GM19463 (cell line): ENCODE data around the gene RNF220.

Experiments used
- ATAC-seq: cut with Tn5 transposase; IDR thresholded peaks from one replicate; pipeline ENCODE4 v1.9.1; 2021; ENCODE audit warnings: mild to moderate bottlenecking, moderate library complexity; ENCODE audit not compliant: unreplicated experiment

Gene RNF220

DNA sequence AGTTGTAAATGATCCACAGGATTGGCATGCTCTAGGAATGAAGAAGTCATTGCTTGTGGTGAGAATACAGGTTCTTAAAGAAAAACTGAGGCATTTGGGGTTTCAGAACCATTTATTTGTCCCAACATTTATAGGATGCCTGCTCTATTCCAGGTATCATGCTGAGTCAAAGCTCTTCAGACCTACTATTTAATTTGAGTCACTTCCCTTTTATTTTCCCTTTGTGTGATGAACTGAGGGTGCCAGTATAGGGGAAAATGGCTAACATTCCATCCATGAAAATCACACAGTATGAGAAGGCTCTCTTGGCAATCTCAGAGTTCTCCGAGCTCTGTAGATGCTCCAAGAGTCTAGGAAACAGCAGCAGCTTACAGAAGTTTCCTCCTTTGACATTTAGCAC, 110.4 kb downstream of the RNF220 start:
- no peak for ATAC-seq

DNA sequence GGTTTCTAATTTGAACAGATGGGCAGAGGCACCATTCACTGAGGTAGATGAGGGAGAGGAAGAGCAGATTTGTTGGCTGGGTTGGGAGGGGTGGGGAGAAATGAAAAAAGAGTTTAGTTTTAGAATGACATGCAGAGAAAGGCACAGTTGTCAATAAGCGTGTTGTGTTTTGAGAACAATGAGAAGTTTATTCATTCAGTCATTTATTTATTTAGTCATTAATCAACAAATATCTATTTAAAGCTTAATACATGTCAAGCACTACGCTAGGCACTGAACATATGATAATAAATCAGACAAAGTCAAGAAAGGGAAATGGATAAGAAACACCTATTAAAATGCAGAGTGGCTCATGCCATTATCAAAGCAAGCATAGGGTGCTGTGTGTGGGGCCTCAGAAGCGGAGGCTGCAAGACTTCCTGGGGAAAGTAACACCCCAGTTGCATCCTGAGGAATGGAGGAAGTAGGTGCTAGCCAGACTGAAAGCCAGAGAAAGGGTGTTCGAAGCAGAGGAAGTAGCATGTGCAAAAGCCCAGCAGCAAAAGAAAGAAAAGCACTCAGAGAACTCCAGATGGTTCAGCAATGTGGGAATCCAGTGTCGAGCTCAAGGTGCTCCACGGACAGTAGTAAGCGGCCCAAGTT, 114.1 kb downstream of the RNF220 start:
- no peak for ATAC-seq

DNA sequence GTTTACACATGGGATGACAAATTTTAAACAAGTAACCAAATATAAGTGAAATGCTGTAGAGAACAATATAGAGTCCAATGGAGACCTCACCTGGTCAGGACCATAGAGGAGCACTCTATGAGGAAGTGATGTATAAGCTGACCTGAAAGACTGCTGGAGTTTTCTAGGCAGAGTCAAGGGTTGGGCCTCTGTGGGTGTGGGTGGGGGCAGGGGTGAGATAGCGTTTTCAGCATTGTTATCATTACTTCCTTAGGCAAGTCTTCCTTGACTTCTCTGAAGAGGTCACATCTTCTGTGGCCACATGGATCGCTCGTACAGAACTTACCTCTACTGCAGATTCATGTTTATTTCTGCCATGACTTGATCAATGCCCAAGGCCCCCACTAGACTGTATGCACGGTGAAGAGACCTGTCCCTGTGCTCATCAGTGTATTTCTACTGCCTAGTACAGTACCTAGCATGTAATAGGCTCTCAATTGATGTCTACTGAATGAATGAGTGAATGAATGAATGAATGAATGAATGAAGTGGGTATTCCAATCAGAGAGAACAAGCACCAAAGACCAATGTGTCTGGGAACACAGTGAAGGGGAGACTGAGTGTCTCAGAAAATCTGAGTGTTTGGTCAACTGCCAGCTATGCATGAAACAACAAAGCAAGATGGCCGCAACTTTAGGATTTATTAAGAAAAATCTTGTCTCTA, 116.5 kb downstream of the RNF220 start:
- no peak for ATAC-seq

DNA sequence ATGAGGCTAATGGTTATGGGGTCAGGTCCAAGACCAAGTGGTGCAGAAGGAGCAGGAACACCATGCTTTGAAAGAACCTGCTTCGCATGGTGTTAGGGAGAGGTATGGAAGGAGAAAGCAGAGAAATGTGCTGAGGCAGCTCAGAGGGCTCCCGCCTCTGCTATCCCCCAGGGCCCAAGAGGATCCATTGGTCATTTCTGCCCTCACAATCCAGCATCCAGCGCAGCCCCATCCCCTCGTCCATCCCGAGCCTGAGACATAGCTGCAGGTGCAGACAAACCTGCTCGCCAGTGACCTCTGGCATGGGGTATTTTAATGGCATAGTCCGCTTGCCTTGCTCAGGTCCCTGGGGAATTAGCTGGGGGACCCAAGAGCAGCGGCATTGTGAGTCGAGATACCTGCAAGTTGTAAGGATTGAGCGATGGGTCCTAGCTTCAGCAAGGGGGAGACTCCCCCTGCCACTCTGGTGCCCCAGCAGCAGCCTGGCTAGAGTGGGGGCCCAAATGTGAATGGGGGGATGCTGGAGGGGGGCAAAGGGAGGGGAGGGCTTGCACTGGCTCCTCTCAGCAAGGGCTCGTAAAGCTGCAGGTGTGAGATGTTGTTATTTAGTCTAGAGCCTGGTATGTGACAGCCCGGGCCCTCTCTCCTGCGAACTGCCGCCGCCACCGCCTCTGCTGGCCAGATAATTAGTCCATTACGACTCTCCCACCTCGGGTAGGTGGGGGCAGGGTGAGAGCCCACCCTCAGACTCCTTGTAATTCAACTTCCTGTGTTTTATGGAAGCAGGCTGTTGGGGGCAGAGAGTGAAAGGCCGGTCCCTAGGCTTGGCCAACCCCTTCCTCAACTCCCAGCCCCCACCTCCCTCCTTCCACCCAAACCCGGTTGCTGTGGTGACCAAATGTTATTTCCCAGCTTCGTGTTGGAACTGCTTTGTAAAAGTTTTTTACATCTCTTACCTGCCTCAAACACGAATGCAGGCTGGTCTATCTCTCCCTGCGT, 118.8 kb downstream of the RNF220 start:
- ATAC-seq: no peak

DNA sequence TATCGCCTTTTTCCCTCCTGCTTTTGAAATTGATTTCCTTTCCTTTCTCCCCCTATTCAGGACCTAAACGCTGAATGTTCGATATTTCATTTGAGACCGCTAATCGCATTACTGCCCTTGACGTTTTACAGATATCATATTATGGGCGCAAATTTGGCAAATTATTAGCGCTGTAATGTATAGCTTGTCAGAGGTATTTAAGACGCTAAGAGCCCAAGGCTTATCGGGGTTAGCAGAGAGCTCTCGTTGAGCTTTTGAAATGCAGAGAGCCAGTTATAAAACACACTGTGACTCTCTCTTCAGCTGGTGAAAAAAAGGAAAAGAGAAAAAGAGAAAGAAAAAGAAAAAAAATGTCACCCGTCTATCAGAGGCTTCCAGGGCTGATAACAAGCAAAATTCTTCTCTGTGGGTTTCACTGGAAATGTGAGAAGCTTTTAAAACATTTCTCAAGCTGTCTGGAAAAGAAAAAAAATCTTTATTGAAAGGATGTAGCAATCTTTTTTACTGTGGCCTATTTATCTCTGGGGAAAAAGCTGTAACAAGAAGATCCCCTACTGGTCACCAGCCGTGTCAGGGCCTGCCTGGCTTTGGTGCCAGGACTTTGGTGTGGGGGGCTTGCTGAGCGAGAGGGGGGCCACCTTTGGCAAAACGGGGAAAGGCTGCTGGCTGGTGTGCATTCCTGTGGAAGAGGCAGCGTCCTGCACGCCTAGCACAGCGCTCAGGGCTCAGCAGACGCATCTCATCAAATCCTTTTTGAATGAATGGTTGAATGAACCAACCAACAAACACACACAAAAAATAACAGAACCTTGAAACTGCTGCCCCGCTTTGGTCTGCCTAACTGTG, 119.8 kb downstream of the RNF220 start:
- no peak for ATAC-seq

DNA sequence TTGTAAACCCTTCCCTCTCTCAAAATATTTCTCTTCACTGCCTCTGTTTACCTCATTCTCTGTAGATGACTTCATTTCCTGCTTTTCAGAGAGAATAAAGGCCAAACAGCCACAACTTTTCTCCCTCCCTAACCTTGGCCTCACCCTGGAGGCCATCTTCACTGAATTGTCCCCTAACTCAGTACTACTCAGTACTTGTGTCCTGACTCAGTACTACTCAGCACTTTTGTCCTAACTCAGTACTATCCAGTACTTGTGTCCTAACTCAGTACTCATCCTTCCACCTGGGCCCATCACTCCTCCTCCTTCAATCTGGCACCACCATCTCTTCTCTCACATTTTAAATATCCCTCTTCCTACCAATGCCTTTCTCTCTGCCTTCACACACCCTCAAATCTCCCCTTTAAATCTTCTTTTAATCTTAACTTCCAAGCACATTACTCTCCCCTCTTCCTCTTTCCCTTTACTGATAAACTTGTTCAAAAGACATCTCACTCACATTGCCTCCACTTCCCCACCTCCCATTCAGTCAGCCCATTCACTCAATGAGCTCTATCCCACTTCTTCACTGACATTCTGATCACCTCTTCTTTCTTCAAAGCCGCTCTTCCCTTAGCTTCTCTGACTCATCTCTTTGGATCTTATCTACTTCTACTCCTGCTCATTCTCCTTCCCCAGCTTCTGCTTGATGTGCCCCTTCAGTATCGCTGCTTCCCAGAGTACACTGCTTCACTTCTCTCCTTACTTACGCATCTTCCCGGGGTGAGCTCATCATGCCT, 121.4 kb downstream of the RNF220 start:
- no peak for ATAC-seq

DNA sequence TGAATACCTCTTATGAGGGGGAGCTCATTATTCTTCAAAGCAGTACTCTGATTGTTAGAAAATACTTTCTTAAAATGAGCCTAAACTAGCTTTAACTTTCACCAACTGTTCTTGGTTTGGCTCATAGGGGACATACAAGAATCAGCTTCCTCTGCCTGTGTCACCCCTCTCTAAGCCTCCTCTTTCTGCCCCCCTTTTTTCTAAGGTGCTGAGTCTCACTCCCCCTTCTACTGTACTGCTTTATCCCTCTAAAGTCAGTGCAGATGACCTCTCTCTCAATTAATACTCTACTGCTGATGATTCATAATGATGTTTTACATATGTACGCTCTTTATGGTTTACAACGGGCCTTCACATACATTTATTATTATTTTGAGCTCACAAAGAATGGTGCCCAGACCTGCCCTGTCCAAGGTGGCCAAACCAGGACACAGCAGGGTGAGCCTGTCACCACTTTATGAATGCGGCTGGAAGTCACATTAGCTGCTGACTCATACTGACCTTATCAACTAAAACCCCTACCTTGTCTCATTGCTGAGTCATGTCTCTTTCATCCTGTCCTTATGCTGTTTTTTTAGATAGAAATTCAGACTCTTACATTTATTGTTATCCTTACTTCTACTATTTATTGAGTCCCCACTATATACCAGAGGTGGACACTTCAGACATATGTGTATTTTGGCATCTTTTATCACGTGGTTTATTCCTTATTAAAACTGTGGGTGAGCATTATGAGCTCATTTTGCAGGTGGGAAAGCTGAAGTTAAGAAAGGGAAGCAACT, 126.9 kb downstream of the RNF220 start:
- no peak for ATAC-seq

DNA sequence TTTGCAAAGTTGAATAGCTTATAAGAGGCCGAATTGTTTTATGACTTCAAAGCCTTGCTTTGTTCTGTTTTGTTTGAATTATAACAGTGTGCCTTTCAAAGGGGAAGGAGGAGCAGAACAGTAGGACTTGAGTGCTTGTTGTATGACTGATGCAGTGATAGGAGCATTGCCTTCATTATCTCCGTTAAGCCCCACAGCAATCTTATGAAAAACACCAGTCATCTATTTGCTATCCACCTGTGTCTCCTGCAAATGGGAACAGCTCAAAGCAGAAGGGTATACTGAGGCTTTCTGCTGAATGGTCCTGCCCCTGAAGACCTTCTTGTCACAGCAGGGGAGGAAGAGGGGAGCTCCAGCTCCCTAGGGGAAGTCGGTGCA, 127.5 kb downstream of the RNF220 start:
- no peak for ATAC-seq

DNA sequence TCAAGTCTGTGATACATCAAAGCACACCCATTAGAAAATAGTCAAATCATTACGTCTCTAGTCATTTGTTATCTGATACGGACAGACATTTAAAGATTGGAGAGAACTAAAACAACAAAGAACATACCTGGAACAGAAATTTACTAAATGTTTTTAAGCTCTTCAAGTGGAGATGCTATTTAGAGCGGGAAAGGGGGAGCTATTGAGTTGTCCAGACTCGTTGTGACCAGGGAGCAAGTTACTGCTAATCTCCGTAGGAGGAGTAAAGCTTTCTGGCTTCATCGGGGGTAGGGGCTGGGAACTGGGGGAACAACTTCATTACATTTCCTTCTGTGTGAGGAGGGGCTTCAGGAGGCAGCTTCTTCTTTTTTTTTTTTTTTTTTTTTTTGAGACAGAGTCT, 129.7 kb downstream of the RNF220 start:
- ATAC-seq: no peak

DNA sequence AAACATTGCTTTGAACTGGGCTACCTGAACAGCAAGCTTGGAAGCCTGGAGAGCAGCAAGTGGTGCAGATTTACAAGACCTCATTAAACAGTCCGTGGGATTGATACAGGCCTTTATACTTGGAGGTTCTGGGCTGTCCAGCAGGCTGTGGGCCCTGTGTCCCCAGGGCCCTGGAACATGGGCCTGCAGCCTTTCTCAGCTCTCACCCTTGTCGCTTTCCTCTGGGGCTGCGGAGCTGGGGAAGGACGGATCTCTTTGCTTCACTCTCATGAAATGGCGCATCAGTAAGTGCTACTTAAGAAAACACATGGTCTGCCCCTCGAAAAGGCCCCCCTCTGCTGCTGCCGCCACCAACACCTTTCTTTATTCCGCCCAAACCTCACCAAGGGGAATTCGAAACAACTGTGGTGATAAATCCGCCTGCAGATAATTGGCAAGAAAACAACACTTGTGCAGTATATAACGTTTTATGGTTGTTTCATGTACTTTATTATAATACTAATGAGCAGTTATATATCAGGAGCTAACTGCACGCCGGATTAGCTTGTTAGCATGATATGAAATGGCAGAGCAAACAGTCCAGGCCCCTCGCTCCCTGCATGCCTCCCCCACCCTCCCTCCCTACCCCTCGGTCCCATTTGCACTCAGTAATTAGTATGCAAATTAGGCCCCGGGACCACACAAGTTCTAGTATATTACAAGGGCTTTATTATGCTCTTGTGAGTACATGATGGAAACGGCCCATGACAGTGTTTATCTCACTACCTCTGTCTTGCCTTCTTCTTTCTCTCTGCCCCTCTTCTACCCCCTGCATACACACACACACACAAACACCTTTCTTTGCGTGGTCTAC, 131.5 kb downstream of the RNF220 start:
- ATAC-seq: no peak

DNA sequence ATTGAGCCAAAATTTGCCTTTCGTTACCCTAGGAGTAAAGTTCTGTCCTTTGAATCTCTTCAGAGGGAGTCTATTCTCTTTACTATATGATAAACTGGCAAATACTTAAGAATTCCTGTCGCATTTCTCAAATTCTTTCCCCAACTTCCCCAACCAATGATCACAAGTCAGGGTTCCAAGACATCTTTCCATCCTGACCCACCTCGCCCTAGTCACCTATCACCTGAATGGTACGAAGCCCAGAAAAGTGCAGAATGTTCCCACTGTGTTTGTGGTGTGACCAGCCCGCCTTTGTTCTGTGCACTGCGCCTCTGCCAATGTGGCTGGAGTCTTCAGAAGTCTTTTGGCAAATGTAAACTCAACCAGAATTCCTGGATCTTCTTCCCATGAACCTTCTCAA, 132.5 kb downstream of the RNF220 start:
- no peak for ATAC-seq

DNA sequence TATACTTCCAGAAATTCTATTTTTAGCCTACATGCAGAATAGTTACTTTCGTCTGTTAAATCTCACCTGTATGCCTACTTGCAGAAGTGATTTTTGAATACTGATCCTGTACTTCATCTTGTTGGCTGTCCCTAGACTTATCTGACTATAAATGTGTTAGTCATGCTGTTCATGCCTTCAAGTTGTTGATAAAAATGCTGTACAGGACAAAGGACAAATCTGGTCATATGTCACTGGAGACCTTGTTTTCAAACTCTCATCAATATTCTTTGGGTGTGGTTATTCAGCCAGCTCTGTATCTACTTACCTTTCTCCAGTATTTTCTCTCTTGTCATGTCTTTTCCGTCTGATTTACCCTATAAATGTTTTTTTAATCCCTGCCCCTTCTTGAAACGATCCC, 132.9 kb downstream of the RNF220 start:
- ATAC-seq: no peak

DNA sequence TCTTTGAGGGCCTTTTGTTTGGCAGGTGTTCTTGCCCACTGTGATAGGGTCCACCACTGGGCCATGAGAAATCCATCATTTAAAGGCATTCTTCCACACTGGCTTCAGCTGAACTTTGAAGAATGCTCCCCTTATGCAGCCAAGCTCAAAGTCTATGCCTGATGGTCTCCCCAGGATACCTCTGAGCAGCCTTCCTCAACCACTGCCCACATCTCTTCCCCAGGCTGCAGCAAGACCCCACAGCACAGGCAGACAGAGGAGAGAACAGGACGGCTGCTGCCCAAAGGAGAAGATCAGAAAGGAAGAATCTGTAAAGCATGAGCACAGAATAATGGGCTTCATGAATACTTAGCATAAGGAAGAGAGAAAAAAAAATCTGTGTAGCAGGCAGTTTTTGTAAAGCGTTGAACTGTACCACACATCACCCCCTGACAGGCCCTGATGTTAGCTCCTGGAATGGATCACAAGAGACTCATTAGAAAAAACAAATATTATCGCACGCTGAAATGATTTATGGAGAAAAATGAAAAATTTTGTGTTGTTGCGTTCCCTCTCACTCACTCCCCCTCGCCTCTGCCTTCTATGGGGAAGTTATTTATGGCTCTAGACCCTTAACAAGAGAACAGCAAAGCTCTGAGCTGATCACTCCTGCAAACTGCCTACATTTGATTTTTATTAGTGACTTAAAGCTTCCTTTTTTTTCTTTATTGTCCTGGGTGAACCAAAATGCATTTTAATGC, 135.1 kb downstream of the RNF220 start:
- ATAC-seq: no peak

DNA sequence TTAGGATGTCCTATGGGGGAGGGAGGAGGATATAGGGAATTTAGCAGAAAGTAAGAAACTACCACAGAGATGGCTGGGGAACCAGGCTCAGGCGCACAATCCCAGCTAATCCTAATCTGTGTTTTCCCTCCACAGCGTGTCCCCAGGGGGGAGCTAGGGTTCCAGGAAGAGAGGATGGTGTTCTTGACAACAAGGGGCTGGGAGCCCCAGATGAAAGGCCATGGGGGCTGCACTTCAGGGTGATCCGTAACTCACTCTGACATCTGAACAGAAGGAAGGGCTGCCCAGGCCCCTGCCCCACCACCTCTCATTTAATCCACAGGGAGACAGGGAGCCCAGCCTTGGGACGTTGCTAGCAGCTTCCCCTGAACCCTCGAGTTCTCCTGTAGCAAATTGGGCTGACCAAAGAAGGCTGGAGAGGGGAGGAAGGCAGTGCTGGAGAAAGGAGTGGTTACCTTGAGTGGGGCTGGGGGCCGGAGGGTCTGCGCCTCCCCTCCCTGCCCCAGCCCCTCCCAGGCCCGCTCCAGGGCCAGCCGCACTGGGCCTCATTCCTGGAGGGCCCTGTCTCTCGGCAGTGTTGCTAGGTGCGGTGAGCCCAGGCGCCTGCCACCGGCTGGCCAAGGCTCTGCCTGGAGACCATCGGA, 137.5 kb downstream of the RNF220 start:
- no peak for ATAC-seq

DNA sequence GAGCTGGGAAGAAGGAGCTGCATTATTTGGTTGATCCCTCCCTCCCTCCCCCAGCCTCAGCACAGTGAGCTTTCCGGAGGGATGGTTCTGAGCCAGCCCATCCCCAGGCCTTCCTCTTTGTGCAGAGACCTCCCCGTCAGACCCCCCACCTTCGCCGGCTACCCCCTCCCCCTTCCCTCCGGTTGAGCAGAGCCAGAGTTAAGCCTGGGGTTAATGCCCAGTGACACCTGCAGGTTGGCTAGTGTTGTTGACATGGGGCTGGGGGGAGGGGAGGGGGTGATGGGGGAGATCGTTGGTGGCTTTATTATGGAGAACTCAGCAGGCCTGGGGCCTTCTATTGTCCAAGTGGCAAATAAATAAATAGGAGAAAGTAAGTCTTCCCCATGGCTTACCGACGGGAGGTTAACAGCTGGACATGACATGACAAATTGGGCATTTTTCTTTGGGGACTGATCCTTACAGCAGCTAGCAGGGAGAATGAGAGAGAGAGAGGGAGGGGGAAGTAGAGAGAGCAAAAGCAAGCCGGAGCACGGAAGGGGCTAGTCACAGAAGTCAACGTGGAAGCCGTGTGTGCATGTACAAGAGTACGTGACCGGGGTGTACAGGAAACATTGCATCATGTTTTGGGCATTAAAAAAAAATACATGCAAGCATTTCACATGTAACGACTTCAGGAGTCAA, 138.1 kb downstream of the RNF220 start:
- ATAC-seq: no peak

DNA sequence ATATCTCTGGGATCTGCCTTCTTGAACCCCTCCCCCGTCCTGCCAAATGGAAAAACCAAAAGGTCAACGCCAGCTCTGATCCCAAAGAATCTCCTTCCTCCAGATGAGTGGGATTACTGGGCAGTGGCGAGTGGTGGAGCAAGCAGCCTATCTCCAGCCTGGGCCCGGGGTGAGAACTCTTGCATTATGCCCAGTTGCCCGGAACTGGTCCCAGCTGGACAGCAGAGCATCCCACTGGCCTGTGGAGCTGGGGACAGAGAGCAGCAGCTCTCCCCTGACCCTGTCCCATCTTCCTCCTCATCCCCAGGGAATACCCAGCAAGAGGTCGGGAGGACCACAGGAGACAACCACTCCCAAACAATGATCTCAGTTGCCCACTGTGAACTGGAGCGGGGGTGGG, 138.7 kb downstream of the RNF220 start:
- ATAC-seq: no peak

DNA sequence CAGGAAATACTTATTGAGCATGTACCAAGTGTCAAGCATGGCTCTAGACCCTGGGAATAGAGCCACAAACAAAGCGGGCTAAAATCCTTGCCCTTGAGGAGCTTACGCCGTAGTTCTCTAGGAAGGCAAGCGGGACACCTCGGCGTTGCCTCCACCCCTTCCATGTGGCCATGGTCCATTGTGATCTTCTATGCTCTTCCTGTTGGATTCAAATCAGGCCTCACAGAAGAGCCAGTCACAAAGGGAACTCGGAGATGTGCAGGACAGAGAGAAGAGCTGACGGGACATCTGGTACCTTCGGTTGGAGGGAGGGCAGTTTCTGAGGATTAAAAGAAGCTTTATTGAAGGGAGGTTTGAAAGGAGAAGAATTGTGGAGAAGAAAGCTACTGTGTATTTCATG, 139.9 kb downstream of the RNF220 start:
- no peak for ATAC-seq
